ENCODE data around the gene EQTN.
"Not testable (repeated sequence)": the region's sequence is repeated elsewhere in the genome, so short reads cannot be mapped to it uniquely, and the experiment has no call there.

The EQTN gene

GRCh38 chr9:27276193-27277030 is 20.5 kb downstream of the EQTN start:
- DNase-seq (ENCODE audit: insufficient read length, low spot score) (peak; percentile 10), FAIRE-seq (peak; percentile 72)
- TF ChIP-seq SPI1 (IDR thresholded peaks at IDR 0.05; ENCODE audit: low read depth, low read length) (no peak), TAF1 (IDR thresholded peaks at IDR 0.05; ENCODE audit: low read depth, low read length) (no peak), POLR2AphosphoS5 (IDR thresholded peaks at IDR 0.05; ENCODE audit: low read depth, low read length) (no peak), POU2F2 (IDR thresholded peaks at IDR 0.05; ENCODE audit: low read depth, low read length) (no peak), PAX5 (IDR thresholded peaks at IDR 0.05; ENCODE audit: insufficient read depth, low read length, severe bottlenecking) (no peak), POLR2A (IDR thresholded peaks at IDR 0.05; ENCODE audit: low read depth, low read length) (no peak)

GRCh38 chr9:27273186-27273585 is 23.8 kb downstream of the EQTN start:
- FAIRE-seq (no peak), DNase-seq (ENCODE audit: insufficient read length, low spot score) (no peak)
- no peak for TF ChIP-seq POLR2AphosphoS5 (IDR thresholded peaks at IDR 0.05; ENCODE audit: low read depth, low read length)
- TF ChIP-seq PAX5 (IDR thresholded peaks at IDR 0.05; ENCODE audit: insufficient read depth, low read length, severe bottlenecking) = no peak
- no peak for TF ChIP-seq SPI1 (IDR thresholded peaks at IDR 0.05; ENCODE audit: low read depth, low read length)
- no peak for TF ChIP-seq TAF1 (IDR thresholded peaks at IDR 0.05; ENCODE audit: low read depth, low read length)
- no peak for TF ChIP-seq POU2F2 (IDR thresholded peaks at IDR 0.05; ENCODE audit: low read depth, low read length)
- TF ChIP-seq POLR2A (IDR thresholded peaks at IDR 0.05; ENCODE audit: low read depth, low read length) = no peak

GRCh38 chr9:27272103-27272502 is 24.8 kb downstream of the EQTN start:
- DNase-seq (ENCODE audit: insufficient read length, low spot score) = no peak
- TF ChIP-seq PAX5 (IDR thresholded peaks at IDR 0.05; ENCODE audit: insufficient read depth, low read length, severe bottlenecking) (no peak), POLR2AphosphoS5 (IDR thresholded peaks at IDR 0.05; ENCODE audit: low read depth, low read length) (no peak), TAF1 (IDR thresholded peaks at IDR 0.05; ENCODE audit: low read depth, low read length) (no peak), POLR2A (IDR thresholded peaks at IDR 0.05; ENCODE audit: low read depth, low read length) (no peak), POU2F2 (IDR thresholded peaks at IDR 0.05; ENCODE audit: low read depth, low read length) (no peak), SPI1 (IDR thresholded peaks at IDR 0.05; ENCODE audit: low read depth, low read length) (peak; percentile 84)
- FAIRE-seq = peak; percentile 26

- DNase-seq (ENCODE audit: insufficient read length, low spot score) = no peak
- no peak for FAIRE-seq
These were observed 35.3 kb downstream of the EQTN start for GRCh38 chr9:27261517-27262211.

GRCh38 chr9:27260789-27261516 is 36.0 kb downstream of the EQTN start:
- no peak for TF ChIP-seq POLR2AphosphoS5 (IDR thresholded peaks at IDR 0.05; ENCODE audit: low read depth, low read length)
- no peak for TF ChIP-seq PAX5 (IDR thresholded peaks at IDR 0.05; ENCODE audit: insufficient read depth, low read length, severe bottlenecking)
- TF ChIP-seq POLR2A (IDR thresholded peaks at IDR 0.05; ENCODE audit: low read depth, low read length) = no peak
- no peak for TF ChIP-seq SPI1 (IDR thresholded peaks at IDR 0.05; ENCODE audit: low read depth, low read length)
- no peak for TF ChIP-seq TAF1 (IDR thresholded peaks at IDR 0.05; ENCODE audit: low read depth, low read length)
- no peak for TF ChIP-seq POU2F2 (IDR thresholded peaks at IDR 0.05; ENCODE audit: low read depth, low read length)
- no peak for DNase-seq (ENCODE audit: insufficient read length, low spot score)
- FAIRE-seq = no peak

More at GRCh38 chr9:27261517-27262211, 35.3 kb downstream of the EQTN start:
- TF ChIP-seq POLR2AphosphoS5 (IDR thresholded peaks at IDR 0.05; ENCODE audit: low read depth, low read length) (no peak), POU2F2 (IDR thresholded peaks at IDR 0.05; ENCODE audit: low read depth, low read length) (no peak), TAF1 (IDR thresholded peaks at IDR 0.05; ENCODE audit: low read depth, low read length) (no peak), POLR2A (IDR thresholded peaks at IDR 0.05; ENCODE audit: low read depth, low read length) (no peak), SPI1 (IDR thresholded peaks at IDR 0.05; ENCODE audit: low read depth, low read length) (no peak), PAX5 (IDR thresholded peaks at IDR 0.05; ENCODE audit: insufficient read depth, low read length, severe bottlenecking) (no peak)

- FAIRE-seq = no peak
- no peak for DNase-seq (ENCODE audit: insufficient read length, low spot score)
- TF ChIP-seq TAF1 (IDR thresholded peaks at IDR 0.05; ENCODE audit: low read depth, low read length) = no peak
- TF ChIP-seq POLR2A (IDR thresholded peaks at IDR 0.05; ENCODE audit: low read depth, low read length) = no peak
These were observed 38.3 kb downstream of the EQTN start for GRCh38 chr9:27258662-27259061.

- FAIRE-seq = no peak
- no peak for TF ChIP-seq POLR2A (IDR thresholded peaks at IDR 0.05; ENCODE audit: low read depth, low read length)
- no peak for TF ChIP-seq POLR2AphosphoS5 (IDR thresholded peaks at IDR 0.05; ENCODE audit: low read depth, low read length)
- TF ChIP-seq SPI1 (IDR thresholded peaks at IDR 0.05; ENCODE audit: low read depth, low read length) = no peak
- TF ChIP-seq POU2F2 (IDR thresholded peaks at IDR 0.05; ENCODE audit: low read depth, low read length) = no peak
- no peak for TF ChIP-seq TAF1 (IDR thresholded peaks at IDR 0.05; ENCODE audit: low read depth, low read length)
- TF ChIP-seq PAX5 (IDR thresholded peaks at IDR 0.05; ENCODE audit: insufficient read depth, low read length, severe bottlenecking) = no peak
- DNase-seq (ENCODE audit: insufficient read length, low spot score) = no peak
These were observed 48.2 kb downstream of the EQTN start for GRCh38 chr9:27248702-27249101.

GRCh38 chr9:27247756-27248155 is 49.2 kb downstream of the EQTN start:
- FAIRE-seq = no peak
- DNase-seq (ENCODE audit: insufficient read length, low spot score) = peak; percentile 5
- TF ChIP-seq PAX5 (IDR thresholded peaks at IDR 0.05; ENCODE audit: insufficient read depth, low read length, severe bottlenecking) = no peak
- TF ChIP-seq TAF1 (IDR thresholded peaks at IDR 0.05; ENCODE audit: low read depth, low read length) = no peak
- TF ChIP-seq POU2F2 (IDR thresholded peaks at IDR 0.05; ENCODE audit: low read depth, low read length) = no peak
- no peak for TF ChIP-seq POLR2A (IDR thresholded peaks at IDR 0.05; ENCODE audit: low read depth, low read length)
- no peak for TF ChIP-seq POLR2AphosphoS5 (IDR thresholded peaks at IDR 0.05; ENCODE audit: low read depth, low read length)
- TF ChIP-seq SPI1 (IDR thresholded peaks at IDR 0.05; ENCODE audit: low read depth, low read length) = no peak

GRCh38 chr9:27239648-27240047 is 57.3 kb downstream of the EQTN start:
- not testable (repeated sequence) for DNase-seq (ENCODE audit: insufficient read length, low spot score); FAIRE-seq

Data from GM12891 (cell line).